ENCODE measurements around the gene CLDN15. TPM values are rescaled to one million over a fixed set of nuclear protein-coding genes. Genes with fewer than 3 reads are reported as not detected.
"Not testable (repeated sequence)": the region's sequence is repeated elsewhere in the genome, so short reads cannot be mapped to it uniquely, and the experiment has no call there.

Gene CLDN15
- polyA plus RNA-seq, 1 donor (not counting 4 experiments of a cell fraction or from before 2014, with no cell fraction given) = 2.4 TPM

DNA sequence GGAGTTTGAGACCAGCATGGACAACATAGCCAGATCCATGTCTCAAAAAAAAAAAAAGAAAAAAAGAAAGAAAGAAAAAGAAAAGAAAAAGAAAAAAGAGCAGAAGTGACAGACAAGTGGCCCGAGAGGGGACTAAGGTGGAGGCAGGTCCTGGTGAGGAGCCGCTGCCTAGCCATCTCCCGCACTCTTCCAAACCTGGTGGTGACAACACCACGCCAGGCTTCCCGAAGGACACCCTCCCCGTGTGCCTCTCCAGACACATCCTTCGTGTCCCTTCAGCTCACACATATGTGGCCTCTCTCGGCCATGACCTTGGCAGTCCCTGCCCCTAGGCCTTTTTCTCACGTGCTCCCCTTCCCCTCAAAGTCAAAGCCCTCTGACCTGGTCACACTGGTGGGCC is 47.6 kb upstream of the CLDN15 start:
- no peak overlapping the region for H3K9ac ChIP-seq (ENCODE audit: control insufficient read depth, extremely low read depth, insufficient read depth, low read length)
- H3K79me2 ChIP-seq (ENCODE audit: control insufficient read depth, insufficient read depth, low read length) = no peaks in the 10 kb centered on the region
- DNase-seq (ENCODE audit: low read depth, low spot score) (no peak), FAIRE-seq (no peak)
- H3K4me2 ChIP-seq (ENCODE audit: control insufficient read depth, extremely low read depth, insufficient read depth, low read depth, low read length) = no peak overlapping the region
- H3K4me1 ChIP-seq (ENCODE audit: control insufficient read depth, extremely low read depth, insufficient read depth, low read length) = no peaks in the 10 kb centered on the region
- no peak for TF ChIP-seq EZH2 (IDR thresholded peaks at IDR 0.05; ENCODE audit: low read length)
- TF ChIP-seq, protein P1, sequence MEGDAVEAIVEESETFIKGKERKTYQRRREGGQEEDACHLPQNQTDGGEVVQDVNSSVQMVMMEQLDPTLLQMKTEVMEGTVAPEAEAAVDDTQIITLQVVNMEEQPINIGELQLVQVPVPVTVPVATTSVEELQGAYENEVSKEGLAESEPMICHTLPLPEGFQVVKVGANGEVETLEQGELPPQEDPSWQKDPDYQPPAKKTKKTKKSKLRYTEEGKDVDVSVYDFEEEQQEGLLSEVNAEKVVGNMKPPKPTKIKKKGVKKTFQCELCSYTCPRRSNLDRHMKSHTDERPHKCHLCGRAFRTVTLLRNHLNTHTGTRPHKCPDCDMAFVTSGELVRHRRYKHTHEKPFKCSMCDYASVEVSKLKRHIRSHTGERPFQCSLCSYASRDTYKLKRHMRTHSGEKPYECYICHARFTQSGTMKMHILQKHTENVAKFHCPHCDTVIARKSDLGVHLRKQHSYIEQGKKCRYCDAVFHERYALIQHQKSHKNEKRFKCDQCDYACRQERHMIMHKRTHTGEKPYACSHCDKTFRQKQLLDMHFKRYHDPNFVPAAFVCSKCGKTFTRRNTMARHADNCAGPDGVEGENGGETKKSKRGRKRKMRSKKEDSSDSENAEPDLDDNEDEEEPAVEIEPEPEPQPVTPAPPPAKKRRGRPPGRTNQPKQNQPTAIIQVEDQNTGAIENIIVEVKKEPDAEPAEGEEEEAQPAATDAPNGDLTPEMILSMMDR (optimal IDR thresholded peaks at IDR 0.05 in 1 of 3, IDR thresholded peaks at IDR 0.05 in 1 of 3, conservative IDR thresholded peaks at IDR 0.05 in 1 of 3; ENCODE audit: extremely low read depth in 1 of 3, insufficient read depth in 2 of 3, low read length in 3 of 3) = no peak
- H3K9me1 ChIP-seq (ENCODE audit: control insufficient read depth, extremely low read depth, insufficient read depth, low read length) = no peaks in the 10 kb centered on the region
- H2AFZ ChIP-seq (ENCODE audit: control insufficient read depth, low read length) = no peak overlapping the region
- H4K20me1 ChIP-seq (ENCODE audit: control insufficient read depth, extremely low read depth, insufficient read depth, low read length) = no peaks in the 10 kb centered on the region
- no peaks in the 10 kb centered on the region for H3K36me3 ChIP-seq (ENCODE audit: control insufficient read depth in 2 of 2, extremely low read depth in 1 of 2, insufficient read depth in 2 of 2, low read length in 2 of 2)
- H3K27me3 ChIP-seq (ENCODE audit: control insufficient read depth, extremely low read depth, insufficient read depth, low read length) = peaks cover 6% of the 10 kb centered on the region
- H3K27ac ChIP-seq (ENCODE audit: control insufficient read depth, insufficient read depth, low read length) = no peak overlapping the region
- H3K4me3 ChIP-seq (ENCODE audit: control insufficient read depth in 2 of 3, extremely low read depth in 1 of 3, insufficient read depth in 2 of 3, low read depth in 1 of 3, low read length in 3 of 3) = no peak overlapping the region
- H3K9me3 ChIP-seq (ENCODE audit: control insufficient read depth, low read depth, low read length) = no peaks in the 10 kb centered on the region
- dilution Hi-C loops (cut with MboI; ENCODE audit: extremely low pct_ligation_motif_present, low sequenced_read_pairs) = no loop called here

DNA sequence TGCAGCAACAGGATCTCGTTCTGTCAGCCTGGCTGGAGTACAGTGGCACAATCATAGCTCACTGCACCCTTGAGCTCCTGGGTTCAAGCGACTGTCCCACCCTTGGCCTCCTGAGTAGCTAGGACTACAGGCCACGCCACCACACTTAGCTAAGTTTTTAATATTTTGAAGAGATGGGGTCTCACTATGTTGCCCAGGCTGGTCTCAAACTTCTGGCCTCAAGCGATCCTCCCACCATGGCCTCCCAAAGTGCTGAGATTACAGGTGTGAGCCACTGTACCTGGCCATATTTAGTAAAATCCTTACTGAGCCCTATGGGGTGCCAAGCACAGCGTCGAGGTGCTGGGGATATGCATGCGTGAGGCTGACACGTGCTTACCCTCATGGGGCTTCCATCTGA is 43.3 kb upstream of the CLDN15 start:
- dilution Hi-C loops (cut with MboI; ENCODE audit: extremely low pct_ligation_motif_present, low sequenced_read_pairs); DNase-seq (ENCODE audit: low read depth, low spot score): not testable (repeated sequence)

More for the DNA sequence above, 43.3 kb upstream of the CLDN15 start:
- not testable (repeated sequence) for H3K4me1 ChIP-seq (ENCODE audit: control insufficient read depth, extremely low read depth, insufficient read depth, low read length); H3K9ac ChIP-seq (ENCODE audit: control insufficient read depth, extremely low read depth, insufficient read depth, low read length); FAIRE-seq; H3K4me3 ChIP-seq (ENCODE audit: control insufficient read depth in 2 of 3, extremely low read depth in 1 of 3, insufficient read depth in 2 of 3, low read depth in 1 of 3, low read length in 3 of 3); H2AFZ ChIP-seq (ENCODE audit: control insufficient read depth, low read length); H4K20me1 ChIP-seq (ENCODE audit: control insufficient read depth, extremely low read depth, insufficient read depth, low read length); H3K9me3 ChIP-seq (ENCODE audit: control insufficient read depth, low read depth, low read length); H3K9me1 ChIP-seq (ENCODE audit: control insufficient read depth, extremely low read depth, insufficient read depth, low read length); H3K27me3 ChIP-seq (ENCODE audit: control insufficient read depth, extremely low read depth, insufficient read depth, low read length); H3K36me3 ChIP-seq (ENCODE audit: control insufficient read depth in 2 of 2, extremely low read depth in 1 of 2, insufficient read depth in 2 of 2, low read length in 2 of 2); H3K79me2 ChIP-seq (ENCODE audit: control insufficient read depth, insufficient read depth, low read length); H3K27ac ChIP-seq (ENCODE audit: control insufficient read depth, insufficient read depth, low read length); H3K4me2 ChIP-seq (ENCODE audit: control insufficient read depth, extremely low read depth, insufficient read depth, low read depth, low read length)

All from keratinocyte (primary cell).